Measurements from ENCODE around the gene JAM3.

DNA sequence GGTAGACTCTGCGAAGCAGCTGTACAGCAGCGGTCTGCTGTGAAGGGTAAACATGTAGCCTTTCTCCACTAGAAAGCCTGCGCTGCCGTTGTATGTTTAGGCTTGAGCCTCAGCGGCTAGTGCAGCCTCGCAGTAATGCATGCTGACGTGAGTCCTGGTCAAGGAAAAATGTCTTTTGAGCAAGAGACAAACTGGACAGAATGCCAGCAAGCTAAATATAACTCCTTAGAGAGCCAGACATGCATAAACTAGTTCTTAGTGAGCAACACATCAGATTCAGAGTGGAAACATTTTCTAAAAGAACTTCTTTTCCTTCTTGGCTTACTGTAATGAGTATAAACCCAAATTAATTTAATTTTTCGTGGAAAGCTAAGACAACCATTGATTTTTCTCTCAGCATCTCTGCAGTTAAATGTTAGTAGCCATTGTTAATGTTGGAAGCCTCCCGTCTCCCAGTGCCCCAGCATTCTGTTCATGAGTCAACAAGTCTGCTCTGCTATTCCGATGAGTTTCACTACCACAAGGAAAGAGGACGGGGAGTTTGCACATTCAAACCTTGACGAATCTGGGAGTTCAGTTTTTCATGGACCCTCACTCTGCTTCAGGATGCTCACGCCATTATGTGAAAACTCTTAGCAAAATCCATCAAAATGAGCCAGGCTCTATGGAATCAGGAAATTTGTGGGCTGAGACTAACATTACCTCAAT lies 51.4 kb downstream of the JAM3 start:
- TF ChIP-seq, protein P1, sequence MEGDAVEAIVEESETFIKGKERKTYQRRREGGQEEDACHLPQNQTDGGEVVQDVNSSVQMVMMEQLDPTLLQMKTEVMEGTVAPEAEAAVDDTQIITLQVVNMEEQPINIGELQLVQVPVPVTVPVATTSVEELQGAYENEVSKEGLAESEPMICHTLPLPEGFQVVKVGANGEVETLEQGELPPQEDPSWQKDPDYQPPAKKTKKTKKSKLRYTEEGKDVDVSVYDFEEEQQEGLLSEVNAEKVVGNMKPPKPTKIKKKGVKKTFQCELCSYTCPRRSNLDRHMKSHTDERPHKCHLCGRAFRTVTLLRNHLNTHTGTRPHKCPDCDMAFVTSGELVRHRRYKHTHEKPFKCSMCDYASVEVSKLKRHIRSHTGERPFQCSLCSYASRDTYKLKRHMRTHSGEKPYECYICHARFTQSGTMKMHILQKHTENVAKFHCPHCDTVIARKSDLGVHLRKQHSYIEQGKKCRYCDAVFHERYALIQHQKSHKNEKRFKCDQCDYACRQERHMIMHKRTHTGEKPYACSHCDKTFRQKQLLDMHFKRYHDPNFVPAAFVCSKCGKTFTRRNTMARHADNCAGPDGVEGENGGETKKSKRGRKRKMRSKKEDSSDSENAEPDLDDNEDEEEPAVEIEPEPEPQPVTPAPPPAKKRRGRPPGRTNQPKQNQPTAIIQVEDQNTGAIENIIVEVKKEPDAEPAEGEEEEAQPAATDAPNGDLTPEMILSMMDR (IDR thresholded peaks at IDR 0.05): no peak
- TF ChIP-seq EZH2 (IDR thresholded peaks at IDR 0.05; ENCODE audit: borderline replicate concordance, insufficient read depth, low read depth, low read length, poor library complexity, severe bottlenecking): no peak

Data from B cell (primary cell).